Fibroblast of gingiva (primary cell): Measurements from ENCODE around the gene CD2BP2.
"Not testable (repeated sequence)": the region's sequence is repeated elsewhere in the genome, so short reads cannot be mapped to it uniquely, and the experiment has no call there.

Experiments
- DNase-seq: peaks from one replicate; pipeline ENCODE4 v3.0.0-alpha.2; 2011; ENCODE audit warnings: low read depth

The CD2BP2 gene

DNA sequence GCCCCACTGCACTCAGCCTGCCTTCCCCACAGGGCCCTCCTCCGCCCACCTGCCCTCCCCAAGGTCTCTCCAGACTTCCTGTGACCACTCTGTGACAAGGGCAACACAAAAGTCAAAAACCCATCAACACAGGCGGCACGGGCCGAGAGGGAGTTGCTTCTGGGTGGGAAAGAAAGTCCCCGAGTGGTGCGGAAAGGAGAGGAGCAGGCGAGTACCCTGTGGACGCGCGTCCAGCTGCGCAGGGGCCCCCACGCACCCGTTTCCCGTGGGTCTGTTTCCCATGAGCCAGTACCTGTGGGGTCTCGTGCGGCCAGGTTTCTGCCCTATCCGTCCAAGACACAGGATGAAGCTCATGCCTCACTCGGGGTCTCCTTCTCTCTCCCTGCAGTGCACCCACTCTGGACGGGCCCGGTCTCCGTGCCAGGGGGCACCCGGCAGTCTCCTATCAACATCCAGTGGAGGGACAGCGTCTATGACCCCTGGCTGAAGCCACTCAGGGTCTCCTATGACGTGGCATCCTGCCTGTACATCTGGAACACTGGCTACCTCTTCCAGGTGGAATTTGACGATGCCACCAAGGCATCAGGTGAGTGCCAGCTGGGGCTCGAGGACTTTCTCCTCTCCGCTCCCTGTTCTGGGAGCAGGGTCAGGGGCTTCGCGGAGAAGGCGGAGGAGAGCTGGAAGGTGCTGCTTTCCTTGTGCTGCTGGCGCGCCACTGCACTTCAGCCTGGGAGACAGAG is 12.2 kb downstream of the CD2BP2 start:
- no peak for DNase-seq

DNA sequence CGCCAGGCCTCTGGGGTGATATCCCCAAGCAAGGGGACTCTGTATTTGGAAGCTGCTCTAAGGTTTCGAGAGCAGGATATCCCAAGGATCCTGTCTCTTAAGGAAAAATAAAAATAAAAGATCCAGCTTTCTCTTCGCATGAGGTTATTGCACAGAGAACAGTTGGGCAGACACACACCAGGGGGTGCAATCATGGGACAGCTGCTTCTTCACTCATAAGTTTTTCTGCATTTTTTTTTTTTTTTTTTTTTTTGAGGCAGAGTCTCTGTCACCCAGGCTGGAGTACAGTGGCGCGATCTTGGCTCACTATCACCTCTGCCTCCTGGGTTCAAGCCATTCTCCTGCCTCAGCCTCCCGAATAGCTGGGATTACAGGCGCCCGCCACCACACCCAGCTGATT is 13.1 kb downstream of the CD2BP2 start:
- not testable (repeated sequence) for DNase-seq

DNA sequence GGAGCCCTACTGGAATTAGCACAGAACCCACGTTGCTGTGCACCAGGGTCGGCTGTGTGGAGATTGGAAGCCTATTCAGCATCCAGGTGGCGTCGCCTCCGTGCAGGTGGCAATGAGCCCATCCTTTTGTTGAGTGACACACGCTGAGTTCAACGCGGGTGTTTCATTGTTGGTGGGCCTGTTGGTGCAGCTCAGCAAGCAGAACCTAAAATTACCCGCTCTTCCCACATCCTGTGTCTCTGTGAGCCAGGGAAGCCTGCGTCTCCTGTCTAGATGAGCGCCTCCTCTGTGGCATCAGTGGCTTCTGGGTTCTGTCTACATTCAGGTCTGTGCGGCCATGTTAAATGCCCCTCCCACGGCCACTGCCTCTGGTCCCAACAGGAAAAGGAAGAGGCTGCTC is 14.5 kb downstream of the CD2BP2 start:
- DNase-seq, result no peak

DNA sequence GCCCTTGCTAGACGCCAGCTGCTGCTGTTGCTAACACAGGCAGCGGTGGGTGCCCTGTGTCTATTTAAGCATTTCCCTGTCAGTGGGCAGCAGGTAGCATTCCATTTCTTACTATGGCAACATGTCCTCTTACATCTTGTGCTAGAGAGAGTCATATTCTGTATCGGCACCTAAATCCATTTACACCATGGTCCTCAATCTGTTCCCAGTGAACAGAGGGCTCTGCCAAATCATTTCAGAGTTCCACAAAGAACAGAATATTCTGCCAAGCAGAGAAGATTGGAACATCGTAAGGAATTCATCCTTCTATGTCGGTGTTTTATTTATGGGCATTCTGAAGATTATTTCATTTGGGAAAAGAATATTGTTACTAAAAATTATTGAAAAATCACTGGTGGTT is 16.4 kb downstream of the CD2BP2 start:
- not testable (repeated sequence) for DNase-seq

DNA sequence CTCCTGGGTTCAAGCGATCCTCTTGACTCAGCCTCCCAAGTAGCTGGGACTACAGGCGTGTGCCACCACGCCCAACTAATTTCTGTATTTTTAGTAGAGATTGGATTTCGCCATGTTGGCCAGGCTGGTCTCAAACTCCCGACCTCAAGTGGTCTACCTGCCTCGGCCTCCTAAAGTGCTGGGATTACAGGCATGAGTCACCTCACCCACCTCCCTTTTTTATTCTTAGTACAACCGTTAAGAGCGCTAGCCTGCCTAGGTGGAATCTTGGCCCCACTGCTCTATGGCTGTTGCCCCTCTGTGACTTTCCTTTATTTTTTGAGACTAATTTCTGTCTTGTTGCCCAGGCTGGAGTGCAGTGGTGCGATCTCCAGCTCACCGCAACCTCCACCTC is 17.1 kb downstream of the CD2BP2 start:
- not testable (repeated sequence) for DNase-seq

DNA sequence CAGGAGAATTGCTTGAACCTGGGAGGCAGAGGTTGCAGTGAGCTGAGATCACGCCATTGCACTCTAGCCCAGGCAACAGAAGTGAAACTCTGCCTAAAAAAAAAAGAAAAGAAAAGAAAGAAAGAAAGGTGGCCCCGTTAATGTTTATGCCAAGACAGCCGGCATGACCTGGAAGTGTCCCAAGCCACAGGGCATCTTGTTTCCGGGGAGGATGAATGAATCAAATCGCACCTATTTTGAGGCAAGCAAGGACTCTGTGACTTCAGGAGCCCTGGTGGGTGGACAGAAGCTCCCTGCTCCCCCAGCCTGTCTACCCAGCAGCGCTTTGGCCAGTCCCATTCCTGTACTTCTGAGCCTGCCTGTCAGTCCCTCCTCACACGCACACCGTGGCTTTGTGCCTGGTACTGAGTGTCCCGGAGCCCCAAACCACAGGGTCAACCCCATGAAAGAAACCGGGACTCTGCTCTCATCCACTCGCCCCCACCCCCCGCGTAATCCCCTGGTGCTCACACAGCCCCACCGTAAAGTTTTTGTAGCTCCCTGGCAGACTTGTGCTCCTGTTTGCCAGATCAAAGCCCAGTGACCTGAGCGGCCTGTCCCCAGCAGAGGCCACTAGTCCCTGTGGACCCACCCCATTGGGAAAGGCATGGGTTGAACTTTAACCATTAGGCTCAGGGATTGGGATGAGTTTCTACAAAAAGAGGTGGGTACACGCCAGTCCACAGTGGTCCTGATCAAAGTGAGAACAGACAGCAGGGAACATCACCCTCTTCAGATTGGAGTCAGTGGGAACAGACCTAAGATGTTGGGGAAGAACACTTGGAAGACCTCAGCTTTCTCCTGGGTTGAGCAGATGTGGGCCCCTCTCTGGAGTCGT is 19.3 kb downstream of the CD2BP2 start:
- peak; percentile 38 for DNase-seq

DNA sequence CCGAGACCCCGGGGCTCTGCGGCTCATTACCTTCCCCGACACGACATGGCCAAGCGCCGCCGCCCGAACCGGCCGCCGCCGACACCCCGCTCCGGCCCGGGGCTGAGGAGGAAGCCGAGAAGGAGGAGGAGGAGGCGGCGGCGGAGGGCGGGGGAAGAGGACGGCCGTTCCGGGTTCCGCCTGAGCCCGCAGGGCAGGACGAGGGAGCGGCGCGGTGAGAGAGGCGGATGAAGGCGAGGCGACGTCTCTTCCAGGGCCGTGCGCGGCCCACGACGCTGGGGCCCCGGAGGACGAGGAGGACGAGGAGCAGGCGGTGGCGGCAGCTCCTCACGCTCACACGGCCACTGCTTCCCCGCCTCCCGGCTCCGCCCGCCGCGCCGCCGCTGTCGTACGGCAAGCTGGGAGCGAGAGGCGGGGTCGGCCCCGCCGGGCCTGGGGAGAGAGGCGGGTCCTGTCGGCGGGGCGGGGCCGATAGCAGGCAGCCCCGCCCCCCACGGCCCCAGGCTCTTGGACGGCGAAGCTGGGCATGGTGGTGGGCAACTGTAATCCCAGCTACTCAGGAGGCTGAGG is 20.0 kb downstream of the CD2BP2 start:
- DNase-seq, result peak; percentile 73

DNA sequence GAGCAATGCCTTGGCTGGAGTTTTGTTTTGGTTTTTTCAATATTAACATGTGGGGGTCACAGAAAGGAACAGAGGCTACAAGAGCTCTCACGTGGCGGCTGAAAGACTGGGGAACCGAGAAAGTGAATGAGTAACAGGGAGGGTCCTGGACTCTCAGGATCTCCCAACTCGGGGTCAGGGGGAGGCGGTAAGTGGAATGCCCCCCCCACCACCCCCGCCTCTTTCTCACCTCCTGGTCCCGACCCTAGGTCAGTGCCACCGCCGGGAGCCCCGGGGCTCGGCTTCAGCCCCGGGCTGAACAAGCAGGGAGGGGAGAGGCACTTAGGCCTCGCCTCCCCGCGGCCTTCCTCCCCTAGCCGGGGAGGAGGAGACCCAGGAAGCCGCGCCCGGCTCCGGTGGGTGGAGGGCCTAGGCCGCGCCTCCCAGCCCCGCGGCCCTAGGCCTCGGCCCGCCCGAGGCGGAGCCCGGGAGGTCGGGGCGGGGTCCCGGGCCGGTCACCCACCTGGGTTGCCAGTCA is 20.6 kb downstream of the CD2BP2 start:
- peak; percentile 76 for DNase-seq

DNA sequence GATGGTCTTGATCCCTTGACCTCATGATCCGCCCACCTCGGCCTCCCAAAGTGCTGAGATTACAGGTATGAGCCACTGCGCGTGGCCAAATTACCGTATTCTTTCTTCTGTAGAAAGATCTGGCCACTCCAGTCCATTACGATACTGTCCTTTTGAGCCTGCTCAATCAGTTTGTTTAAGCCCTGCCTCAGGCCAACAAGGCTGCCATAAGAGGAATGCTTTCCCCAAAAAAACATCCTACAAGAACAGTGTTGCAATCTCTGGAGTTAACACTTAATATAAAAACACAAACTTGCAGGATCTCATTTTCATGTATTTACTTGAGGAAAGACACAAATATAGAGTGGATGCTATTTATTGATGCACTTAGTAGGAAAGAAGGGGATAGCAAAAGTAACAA is 30.9 kb downstream of the CD2BP2 start:
- peak; percentile 31 for DNase-seq

DNA sequence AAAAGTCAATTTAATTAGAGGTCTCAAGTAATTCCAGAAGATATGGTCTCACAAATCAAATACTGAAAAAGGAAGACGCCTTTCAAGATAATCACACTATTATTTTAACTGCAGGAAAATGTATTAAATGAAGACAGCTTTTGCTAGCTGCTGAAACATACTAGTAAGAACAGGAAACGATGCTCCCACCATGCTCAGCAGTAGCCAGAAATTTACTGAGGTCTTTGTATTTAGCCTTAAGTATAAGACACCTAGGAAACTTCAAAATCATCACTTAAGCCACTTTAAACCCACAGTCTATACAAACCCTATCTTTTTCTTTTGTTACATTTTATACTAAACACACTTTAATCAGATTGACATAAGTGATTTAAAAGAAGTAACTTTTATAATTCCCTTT is 36.5 kb downstream of the CD2BP2 start:
- not testable (repeated sequence) for DNase-seq

DNA sequence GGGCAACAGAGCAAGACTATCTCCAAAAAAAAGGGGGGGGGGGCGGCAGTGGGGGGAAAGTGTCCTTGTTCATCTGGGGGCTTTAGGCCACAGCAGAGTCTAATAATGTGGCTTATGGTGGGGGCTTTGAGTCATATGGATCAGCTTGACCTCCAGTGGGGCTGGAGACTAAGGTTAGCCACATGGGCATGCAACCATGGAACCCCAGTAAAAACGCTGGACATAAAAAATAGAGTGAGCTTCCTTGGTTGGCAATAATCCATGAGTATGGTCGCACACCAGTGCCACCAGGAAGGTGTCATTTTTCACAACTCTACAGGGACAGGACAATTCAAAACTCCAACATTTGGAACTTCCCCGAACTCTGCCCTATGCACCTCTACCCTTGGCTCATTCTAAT is 44.2 kb downstream of the CD2BP2 start:
- DNase-seq, result not testable (repeated sequence)

DNA sequence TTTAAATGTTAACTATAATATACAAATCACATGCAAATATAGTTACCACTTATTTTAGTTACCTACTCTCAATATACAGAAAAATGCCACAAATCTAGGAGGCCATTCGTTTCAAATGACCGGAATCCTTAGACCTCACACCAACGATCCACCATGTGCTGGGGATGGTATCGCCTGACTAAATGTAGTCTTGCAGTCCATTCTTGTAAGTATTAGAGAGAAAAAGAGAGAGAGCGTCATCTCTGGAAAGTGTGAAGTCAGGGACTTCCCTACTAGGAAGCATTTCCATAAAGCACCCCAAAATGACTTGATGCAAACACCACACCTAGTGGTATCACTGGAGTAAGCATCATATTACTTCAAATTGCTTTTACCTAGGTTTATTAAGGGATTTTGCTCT is 45.9 kb downstream of the CD2BP2 start:
- DNase-seq, result not testable (repeated sequence)
